Prostate gland (tissue), 2 donors: ENCODE data around the gene OLFML2B. TPM values are rescaled to one million over a fixed set of nuclear protein-coding genes. Genes with fewer than 3 reads are reported as not detected.

Experiments
- DNase-seq: peaks from one replicate; pipeline ENCODE4 v3.0.0-alpha.2; 2019; ENCODE audit warnings: low spot score
- H3K27ac ChIP-seq, 2 donors: fragments of 200-600 bp; sonication (generic); 2 replicates each; pipeline ENCODE4 v1.5.1; 2017 to 2019
- H3K27me3 ChIP-seq: fragments of 200-600 bp; sonication (generic); replicated peaks from 2 replicates; pipeline ENCODE4 v1.5.1; 2019; ENCODE audit not compliant: insufficient read depth
- H3K36me3 ChIP-seq, 2 donors: fragments of 200-600 bp; sonication (generic); 1 replicate in 1 of 2; 2 replicates in 1 of 2; pipeline versions ENCODE4 v1.5.1 to v1.8.1; 2017 to 2019
- H3K4me1 ChIP-seq: fragments of 200-600 bp; sonication (generic); replicated peaks from 2 replicates; pipeline ENCODE4 v1.5.1; 2019
- H3K4me3 ChIP-seq, 2 donors: fragments of 200-600 bp; sonication (generic); 2 replicates each; pipeline ENCODE4 v1.5.1; 2017 to 2019
- H3K9me3 ChIP-seq: fragments of 200-600 bp; sonication (generic); 2 replicates; pipeline ENCODE4 v1.5.1; 2017
- POLR2A ChIP-seq: fragments of 450-650 bp; IDR thresholded peaks from one replicate; pipeline ENCODE4 v1.6.1; 2016; ENCODE audit warnings: antibody characterized with exemption, mild to moderate bottlenecking
- POLR2AphosphoS5 ChIP-seq: sonication (generic); formaldehyde crosslinking; IDR thresholded peaks from one replicate; pipeline ENCODE4 v1.6.1; 2017; ENCODE audit warnings: antibody characterized with exemption
- WGBS: methylation state at CpG from one replicate; pipeline ENCODE4 v1.1.5; 2018; 5-methylcytosine and 5-hydroxymethylcytosine counted together
- intact Hi-C: fragments of 100-400 bp; cut with DNase I; formaldehyde crosslinking; loops from one replicate; pipeline ENCODE4 v1.14.2; 2022
- total RNA-seq, 2 donors: library from RNA; depleted of rRNA; stranded (reverse); fragments of >200 nt; gene quantifications; one replicate each; pipeline ENCODE4 v1.1.0, GENCODE V29; 2016
- TF ChIP-seq, protein P1 (sequence below), 4 experiments: fragments of 200-600 bp in 2 of 4; fragments of 450-650 bp in 2 of 4; sonication (generic) in 2 of 4; IDR thresholded peaks; 1 replicate in 3 of 4; 2 replicates in 1 of 4; pipeline ENCODE4 v1.5.1; 2016 to 2019; ENCODE audit warnings: antibody characterized with exemption in 4 of 4, mild to moderate bottlenecking in 2 of 4, moderate library complexity in 2 of 4

The OLFML2B gene
- total RNA-seq, 2 donors from 2014 or later: 3.2 to 29.7 TPM

DNA sequence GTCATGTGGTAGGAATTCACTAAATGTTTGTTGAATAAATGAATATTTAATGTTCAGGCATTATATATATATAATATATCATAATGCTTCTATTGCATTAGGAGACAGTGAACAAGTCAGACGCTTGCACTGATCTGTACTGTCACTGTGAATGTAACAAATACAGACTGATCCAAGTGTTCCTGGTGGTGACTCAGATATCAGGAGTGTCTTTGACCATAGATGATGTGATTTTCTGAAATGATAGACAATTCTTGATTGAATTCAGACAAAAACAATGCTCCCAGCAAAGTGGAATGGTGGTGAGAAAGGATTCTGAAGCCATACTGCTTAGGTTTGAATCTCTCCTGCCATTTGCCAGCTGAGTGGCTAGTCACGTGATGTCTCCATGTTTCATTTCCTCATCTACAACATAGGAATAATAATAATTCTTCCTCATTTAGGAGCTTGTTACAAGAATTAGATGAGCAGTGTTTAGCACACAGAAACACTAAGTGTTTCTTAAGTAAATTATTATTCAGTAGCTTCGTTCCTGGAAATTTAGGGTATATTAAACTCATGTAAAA lies 71.0 kb downstream of the OLFML2B start:
- WGBS: 97% methylated on average over 3 of the region's 3 CpGs
- H3K9me3 ChIP-seq: no peaks in the 10 kb centered on the region
- DNase-seq: no peak
- H3K36me3 ChIP-seq: no peaks in the 10 kb centered on the region
- no peak overlapping the region for H3K27ac ChIP-seq
- intact Hi-C loops: no loop called here
- no peaks in the 10 kb centered on the region for H3K27me3 ChIP-seq
- H3K4me3 ChIP-seq: no peak overlapping the region
- TF ChIP-seq, protein P1, sequence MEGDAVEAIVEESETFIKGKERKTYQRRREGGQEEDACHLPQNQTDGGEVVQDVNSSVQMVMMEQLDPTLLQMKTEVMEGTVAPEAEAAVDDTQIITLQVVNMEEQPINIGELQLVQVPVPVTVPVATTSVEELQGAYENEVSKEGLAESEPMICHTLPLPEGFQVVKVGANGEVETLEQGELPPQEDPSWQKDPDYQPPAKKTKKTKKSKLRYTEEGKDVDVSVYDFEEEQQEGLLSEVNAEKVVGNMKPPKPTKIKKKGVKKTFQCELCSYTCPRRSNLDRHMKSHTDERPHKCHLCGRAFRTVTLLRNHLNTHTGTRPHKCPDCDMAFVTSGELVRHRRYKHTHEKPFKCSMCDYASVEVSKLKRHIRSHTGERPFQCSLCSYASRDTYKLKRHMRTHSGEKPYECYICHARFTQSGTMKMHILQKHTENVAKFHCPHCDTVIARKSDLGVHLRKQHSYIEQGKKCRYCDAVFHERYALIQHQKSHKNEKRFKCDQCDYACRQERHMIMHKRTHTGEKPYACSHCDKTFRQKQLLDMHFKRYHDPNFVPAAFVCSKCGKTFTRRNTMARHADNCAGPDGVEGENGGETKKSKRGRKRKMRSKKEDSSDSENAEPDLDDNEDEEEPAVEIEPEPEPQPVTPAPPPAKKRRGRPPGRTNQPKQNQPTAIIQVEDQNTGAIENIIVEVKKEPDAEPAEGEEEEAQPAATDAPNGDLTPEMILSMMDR (IDR thresholded peaks at IDR 0.05): no peak
- no peak for TF ChIP-seq POLR2A
- no peak for TF ChIP-seq POLR2AphosphoS5
- H3K4me1 ChIP-seq: no peaks in the 10 kb centered on the region

DNA sequence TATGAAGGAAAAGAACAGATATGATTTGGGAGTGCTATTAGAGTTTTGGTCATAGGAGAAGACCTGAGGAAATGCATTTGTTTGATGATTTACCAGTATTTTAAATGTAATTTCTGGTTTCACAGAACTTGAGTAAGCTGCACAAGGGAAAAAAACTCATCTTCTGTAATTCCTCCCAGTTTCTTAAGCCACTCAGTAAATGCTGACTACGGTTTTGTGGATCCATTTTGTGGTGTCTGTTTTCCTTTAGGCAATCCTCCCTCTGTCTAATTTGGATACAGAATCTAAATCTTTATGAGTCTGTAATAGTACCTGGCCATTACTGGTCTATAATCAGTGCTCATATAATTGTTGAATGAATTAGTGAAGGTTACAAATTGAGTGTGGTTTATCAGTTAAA lies 72.0 kb downstream of the OLFML2B start:
- TF ChIP-seq POLR2A: no peak
- TF ChIP-seq, protein P1 (IDR thresholded peaks at IDR 0.05): no peak
- no peak for TF ChIP-seq POLR2AphosphoS5
- intact Hi-C loops: no loop called here
- Histone ChIP-seq H3K4me3 (no peak overlapping the region), H3K27ac (no peak overlapping the region), H3K36me3 (no peaks in the 10 kb centered on the region), H3K9me3 (no peaks in the 10 kb centered on the region), H3K4me1 (no peaks in the 10 kb centered on the region), H3K27me3 (no peaks in the 10 kb centered on the region)
- 86% methylated on average over 1 of the region's 1 CpG for WGBS
- DNase-seq: no peak

GRCh38 chr1:161950377-161950776 lies 73.3 kb downstream of the OLFML2B start:
- H3K9me3 ChIP-seq: no peaks in the 10 kb centered on the region
- no peaks in the 10 kb centered on the region for H3K36me3 ChIP-seq
- TF ChIP-seq POLR2A (no peak), POLR2AphosphoS5 (no peak)
- TF ChIP-seq, protein P1 (IDR thresholded peaks at IDR 0.05): no peak
- H3K4me1 ChIP-seq: no peaks in the 10 kb centered on the region
- H3K4me3 ChIP-seq: no peak overlapping the region
- no peak overlapping the region for H3K27ac ChIP-seq
- intact Hi-C loops: no loop called here
- H3K27me3 ChIP-seq: no peaks in the 10 kb centered on the region
- WGBS: 37% methylated on average over 1 of the region's 1 CpG
- DNase-seq: no peak

GRCh38 chr1:161949548-161949947 lies 74.1 kb downstream of the OLFML2B start:
- no peak for DNase-seq
- Histone ChIP-seq H3K4me1 (no peaks in the 10 kb centered on the region), H3K9me3 (no peaks in the 10 kb centered on the region), H3K36me3 (no peaks in the 10 kb centered on the region), H3K27ac (no peak overlapping the region), H3K4me3 (no peak overlapping the region), H3K27me3 (no peaks in the 10 kb centered on the region)
- 69% methylated on average over 2 of the region's 2 CpGs for WGBS
- TF ChIP-seq POLR2A (no peak), POLR2AphosphoS5 (no peak)
- TF ChIP-seq, protein P1 (IDR thresholded peaks at IDR 0.05): no peak
- intact Hi-C loops: no loop called here

DNA sequence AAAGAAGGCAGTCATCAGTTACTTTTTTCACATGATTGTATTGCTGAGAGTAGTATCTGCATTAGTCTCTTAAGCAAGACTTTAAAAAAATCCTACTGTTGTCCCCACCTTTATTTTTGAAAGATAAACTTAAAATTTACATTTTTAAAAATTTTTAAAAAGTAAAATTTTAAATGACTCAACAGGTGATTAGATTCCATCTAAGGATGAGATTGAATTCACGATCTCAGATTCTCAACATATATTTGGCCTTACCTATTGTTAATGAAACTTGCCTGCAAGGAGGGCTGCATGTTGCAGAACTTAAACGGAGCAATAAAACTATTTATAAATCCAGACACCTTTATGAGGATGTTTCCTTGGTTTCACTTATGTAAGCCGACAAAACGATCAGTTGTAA lies 75.2 kb downstream of the OLFML2B start:
- DNase-seq: no peak
- Histone ChIP-seq H3K36me3 (no peaks in the 10 kb centered on the region), H3K4me1 (no peaks in the 10 kb centered on the region), H3K4me3 (no peak overlapping the region), H3K9me3 (no peaks in the 10 kb centered on the region), H3K27me3 (no peaks in the 10 kb centered on the region), H3K27ac (no peak overlapping the region)
- TF ChIP-seq, protein P1 (IDR thresholded peaks at IDR 0.05): no peak
- TF ChIP-seq POLR2AphosphoS5 (no peak), POLR2A (no peak)
- intact Hi-C loops: no loop called here
- WGBS: 14% methylated on average over 4 of the region's 4 CpGs
